Measurements from ENCODE around the gene TGIF2. TPM values are rescaled to one million over a fixed set of nuclear protein-coding genes. Genes with fewer than 3 reads are reported as not detected.

The TGIF2 gene
- total and polyA plus RNA-seq, 2 donors (not counting 3 experiments of a cell fraction or from before 2014, with no cell fraction given) = 18.9 to 21.0 TPM

DNA sequence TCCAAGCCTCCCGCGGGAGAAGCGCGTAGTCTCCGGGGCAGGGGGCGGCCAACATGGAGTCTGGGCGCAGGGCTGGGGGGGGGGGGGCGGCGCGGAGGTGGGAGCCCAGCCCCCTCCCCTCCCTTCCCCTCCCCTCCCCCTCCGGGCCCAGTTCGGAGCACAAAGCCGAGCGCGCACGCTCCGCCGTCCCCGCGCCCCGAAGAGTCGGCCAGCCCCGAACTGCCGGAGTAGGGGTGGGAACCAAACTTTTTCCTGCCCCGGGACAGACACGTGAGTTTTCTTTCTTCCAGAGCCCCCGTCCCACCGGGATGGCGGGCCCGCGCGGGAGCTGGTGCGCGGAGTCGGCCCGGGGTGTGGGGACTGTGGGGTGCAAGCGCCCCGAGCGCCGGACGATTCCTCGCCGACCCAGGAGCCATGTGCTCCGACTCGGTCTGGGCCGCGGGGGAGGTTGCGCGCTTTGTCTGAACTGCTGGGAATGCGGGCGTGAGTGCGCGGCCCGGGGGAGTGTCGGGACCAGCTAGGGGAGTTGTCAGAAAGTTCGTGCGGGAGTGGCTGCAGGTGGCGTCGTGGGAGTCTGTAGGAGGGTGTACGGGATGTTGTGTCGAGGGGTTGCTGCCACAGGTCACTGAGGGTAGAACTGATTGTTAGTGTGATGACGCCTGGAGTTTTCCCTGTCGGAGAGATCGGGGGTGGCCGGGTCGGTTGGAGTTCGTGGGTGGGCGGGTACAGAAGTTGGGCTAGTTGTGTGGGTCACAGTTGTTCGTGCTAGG, 1.2 kb downstream of the TGIF2 start:
- H3K9ac ChIP-seq (replicated peaks; ENCODE audit: extremely low read depth, insufficient read depth, low read length) = peak overlapping the region; percentile 92
- CTCF ChIA-PET = interaction anchor here (0.9 to 2.1 kb wide), 6 partner anchors 11 to 31 kb away, joined by 3 to 14 read pairs (median 6); partner anchors contain the start of gene RAB5IF
- dilution Hi-C loops (cut with MboI; ENCODE audit: extremely low pct_ligation_motif_present, low sequenced_read_pairs) (no loop called here), intact Hi-C loops (cut with micrococcal nuclease) (no loop called here)
- H3K9me1 ChIP-seq (replicated peaks; ENCODE audit: control insufficient read depth, extremely low read depth, insufficient read depth, low read length) = no peaks in the 10 kb centered on the region
- peak overlapping the region; percentile 57 for H3K4me2 ChIP-seq (ENCODE audit: insufficient read depth, low read length)
- peak overlapping the region; percentile 58 for H2AFZ ChIP-seq (ENCODE audit: low read depth, low read length)
- peak overlapping the region; percentile 71 for H3K27ac ChIP-seq (ENCODE audit: insufficient read depth, low read depth, low read length)
- no peaks in the 10 kb centered on the region for H3K27me3 ChIP-seq (ENCODE audit: control insufficient read depth in 2 of 2, insufficient read depth in 2 of 2, low read length in 2 of 2)
- H3K4me1 ChIP-seq (ENCODE audit: control insufficient read depth, extremely low read depth, insufficient read depth, low read length) = peaks cover 24% of the 10 kb centered on the region
- BruUV-seq (replicated peaks) = no TSS peak
- H3K36me3 ChIP-seq (ENCODE audit: control insufficient read depth in 2 of 2, extremely low read depth in 1 of 2, insufficient read depth in 2 of 2, low read length in 2 of 2) = peaks cover 0 to under 1% of the 10 kb centered on the region in 2 experiments
- peaks cover 41% of the 10 kb centered on the region for H3K79me2 ChIP-seq (ENCODE audit: control insufficient read depth, insufficient read depth, low read length)
- no peaks in the 10 kb centered on the region for H4K20me1 ChIP-seq (replicated peaks; ENCODE audit: control insufficient read depth, extremely low read depth, insufficient read depth, low read length)
- FAIRE-seq (peak; percentile 67), DNase-seq (ENCODE audit: low read depth, low spot score) (peak; percentile 58)
- peak overlapping the region; percentile 55 to 87 (median 85) for H3K4me3 ChIP-seq (replicated peaks in 1 of 3; ENCODE audit: insufficient read depth in 1 of 3, low read depth in 1 of 3, low read length in 3 of 3)
- TF ChIP-seq MYC (IDR thresholded peaks at IDR 0.05; ENCODE audit: low read depth, low read length) (peak; percentile 43), GATA2 (IDR thresholded peaks at IDR 0.05; ENCODE audit: insufficient read depth, insufficient read length, low read depth, low read length) (no peak)
- TF ChIP-seq, protein P1, sequence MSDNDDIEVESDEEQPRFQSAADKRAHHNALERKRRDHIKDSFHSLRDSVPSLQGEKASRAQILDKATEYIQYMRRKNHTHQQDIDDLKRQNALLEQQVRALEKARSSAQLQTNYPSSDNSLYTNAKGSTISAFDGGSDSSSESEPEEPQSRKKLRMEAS (IDR thresholded peaks at IDR 0.05; ENCODE audit: insufficient read depth, insufficient read length) = peak; percentile 32
- H3K9me3 ChIP-seq (replicated peaks; ENCODE audit: control insufficient read depth, insufficient read depth, low read length) = no peaks in the 10 kb centered on the region
- POLR2A ChIA-PET = no interaction called here

DNA sequence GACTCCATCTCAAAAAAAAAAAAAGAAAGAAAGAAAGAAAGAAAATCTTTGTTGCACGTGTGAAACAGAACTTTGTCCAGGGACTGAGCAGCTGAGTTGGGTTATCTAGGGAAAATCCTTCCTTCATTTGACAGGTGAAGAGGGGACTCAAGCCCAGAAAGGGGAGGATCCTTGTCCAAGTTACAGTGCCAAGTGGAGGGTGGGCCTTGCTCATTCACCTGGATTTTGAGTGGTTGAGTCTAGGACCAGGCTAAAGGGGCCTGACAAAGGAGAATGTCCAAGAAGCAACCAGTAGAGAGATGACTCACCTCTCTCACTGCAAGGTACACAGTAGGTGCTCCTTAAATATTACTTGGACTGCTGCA, 2.7 kb downstream of the TGIF2 start:
- Histone ChIP-seq H3K79me2 (ENCODE audit: control insufficient read depth, insufficient read depth, low read length) (peaks cover 41% of the 10 kb centered on the region), H4K20me1 (replicated peaks; ENCODE audit: control insufficient read depth, extremely low read depth, insufficient read depth, low read length) (no peaks in the 10 kb centered on the region), H3K36me3 (ENCODE audit: control insufficient read depth in 2 of 2, extremely low read depth in 1 of 2, insufficient read depth in 2 of 2, low read length in 2 of 2) (peaks cover 3 to 6% of the 10 kb centered on the region in 2 experiments), H3K27me3 (ENCODE audit: control insufficient read depth in 2 of 2, insufficient read depth in 2 of 2, low read length in 2 of 2) (no peaks in the 10 kb centered on the region), H3K9ac (replicated peaks; ENCODE audit: extremely low read depth, insufficient read depth, low read length) (no peak overlapping the region), H3K4me3 (replicated peaks in 1 of 3; ENCODE audit: insufficient read depth in 1 of 3, low read depth in 1 of 3, low read length in 3 of 3) (no peak overlapping the region), H3K9me3 (replicated peaks; ENCODE audit: control insufficient read depth, insufficient read depth, low read length) (no peaks in the 10 kb centered on the region), H3K4me1 (ENCODE audit: control insufficient read depth, extremely low read depth, insufficient read depth, low read length) (peaks cover 24% of the 10 kb centered on the region), H3K4me2 (ENCODE audit: insufficient read depth, low read length) (no peak overlapping the region), H3K9me1 (replicated peaks; ENCODE audit: control insufficient read depth, extremely low read depth, insufficient read depth, low read length) (no peaks in the 10 kb centered on the region), H2AFZ (ENCODE audit: low read depth, low read length) (no peak overlapping the region), H3K27ac (ENCODE audit: insufficient read depth, low read depth, low read length) (no peak overlapping the region)
- TF ChIP-seq POLR2AphosphoS5 (IDR thresholded peaks at IDR 0.05; ENCODE audit: insufficient read depth, low read depth, low read length) (no peak), JUN (IDR thresholded peaks at IDR 0.05; ENCODE audit: borderline replicate concordance, insufficient read depth, insufficient read length, low read depth) (no peak), GATA2 (IDR thresholded peaks at IDR 0.05; ENCODE audit: insufficient read depth, insufficient read length, low read depth, low read length) (no peak)
- TF ChIP-seq, protein P2, sequence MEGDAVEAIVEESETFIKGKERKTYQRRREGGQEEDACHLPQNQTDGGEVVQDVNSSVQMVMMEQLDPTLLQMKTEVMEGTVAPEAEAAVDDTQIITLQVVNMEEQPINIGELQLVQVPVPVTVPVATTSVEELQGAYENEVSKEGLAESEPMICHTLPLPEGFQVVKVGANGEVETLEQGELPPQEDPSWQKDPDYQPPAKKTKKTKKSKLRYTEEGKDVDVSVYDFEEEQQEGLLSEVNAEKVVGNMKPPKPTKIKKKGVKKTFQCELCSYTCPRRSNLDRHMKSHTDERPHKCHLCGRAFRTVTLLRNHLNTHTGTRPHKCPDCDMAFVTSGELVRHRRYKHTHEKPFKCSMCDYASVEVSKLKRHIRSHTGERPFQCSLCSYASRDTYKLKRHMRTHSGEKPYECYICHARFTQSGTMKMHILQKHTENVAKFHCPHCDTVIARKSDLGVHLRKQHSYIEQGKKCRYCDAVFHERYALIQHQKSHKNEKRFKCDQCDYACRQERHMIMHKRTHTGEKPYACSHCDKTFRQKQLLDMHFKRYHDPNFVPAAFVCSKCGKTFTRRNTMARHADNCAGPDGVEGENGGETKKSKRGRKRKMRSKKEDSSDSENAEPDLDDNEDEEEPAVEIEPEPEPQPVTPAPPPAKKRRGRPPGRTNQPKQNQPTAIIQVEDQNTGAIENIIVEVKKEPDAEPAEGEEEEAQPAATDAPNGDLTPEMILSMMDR (IDR thresholded peaks at IDR 0.05; ENCODE audit: extremely low read depth in 1 of 2, insufficient read depth in 1 of 2, low read depth in 1 of 2, low read length in 2 of 2) = no peak
- TF ChIP-seq, protein P1 (IDR thresholded peaks at IDR 0.05; ENCODE audit: insufficient read depth, insufficient read length) = no peak
- CTCF ChIA-PET = interaction anchor here (0.8 to 2.1 kb wide), 5 partner anchors 10 to 70 kb away, joined by 3 to 14 read pairs (median 5); partner anchors contain the start of gene RAB5IF
- POLR2A ChIA-PET = interaction anchor here (0.7 to 0.8 kb wide), 2 partner anchors 30 to 34 kb away, joined by 3 read pairs; partner anchors contain the start of gene RAB5IF
- dilution Hi-C loops (cut with MboI; ENCODE audit: extremely low pct_ligation_motif_present, low sequenced_read_pairs) = no loop called here
- no TSS peak for BruUV-seq (replicated peaks)
- DNase-seq (ENCODE audit: low read depth, low spot score) (no peak), FAIRE-seq (no peak)
- intact Hi-C loops (cut with micrococcal nuclease) = no loop called here
